Suprapubic skin (tissue), 4 donors: ENCODE measurements around the gene GOLPH3. TPM values are rescaled to one million over a fixed set of nuclear protein-coding genes. Genes with fewer than 3 reads are reported as not detected.
"Not testable (repeated sequence)": the region's sequence is repeated elsewhere in the genome, so short reads cannot be mapped to it uniquely, and the experiment has no call there.

Experiments used
- DNase-seq, 2 donors: peaks; one replicate each; pipeline ENCODE4 v3.0.0-alpha.2; 2019; ENCODE audit warnings: low spot score in 2 of 2
- H3K27ac ChIP-seq: fragments of 200-600 bp; sonication (generic); one replicate; pipeline ENCODE4 v1.5.1; 2019
- H3K27me3 ChIP-seq: fragments of 200-600 bp; sonication (generic); one replicate; pipeline ENCODE4 v1.5.1; 2019
- H3K36me3 ChIP-seq: fragments of 200-600 bp; sonication (generic); one replicate; pipeline ENCODE4 v1.5.1; 2019
- H3K4me1 ChIP-seq: fragments of 200-600 bp; sonication (generic); one replicate; pipeline ENCODE4 v1.5.1; 2019
- H3K4me3 ChIP-seq: fragments of 200-600 bp; sonication (generic); one replicate; pipeline ENCODE4 v1.5.1; 2019; ENCODE audit warnings: mild to moderate bottlenecking
- H3K9me3 ChIP-seq: fragments of 200-600 bp; sonication (generic); one replicate; pipeline ENCODE4 v1.5.1; 2019
- EP300 ChIP-seq: sonication (generic); formaldehyde crosslinking; IDR thresholded peaks from one replicate; pipeline ENCODE4 v1.6.1; 2017; ENCODE audit warnings: antibody characterized with exemption
- POLR2A ChIP-seq, 2 donors: fragments of 450-650 bp; IDR thresholded peaks; one replicate each; pipeline ENCODE4 v1.6.1; 2017; ENCODE audit warnings: antibody characterized with exemption in 2 of 2, mild to moderate bottlenecking in 2 of 2, moderate library complexity in 2 of 2
- POLR2AphosphoS5 ChIP-seq, 3 donors: sonication (generic); formaldehyde crosslinking; IDR thresholded peaks; one replicate each; pipeline ENCODE4 v1.6.1; 2017; ENCODE audit warnings: antibody characterized with exemption in 3 of 3
- WGBS: methylation state at CpG from one replicate; pipeline ENCODE4 v1.1.5; 2018; 5-methylcytosine and 5-hydroxymethylcytosine counted together
- total RNA-seq, 4 donors: library from RNA; depleted of rRNA; stranded (reverse); fragments of >200 nt; gene quantifications; one replicate each; pipeline ENCODE4 v1.1.0, GENCODE V29; 2016
- TF ChIP-seq, protein P1 (sequence below), 2 donors: fragments of 200-600 bp in 1 of 2; fragments of 450-650 bp in 1 of 2; sonication (generic) in 1 of 2; IDR thresholded peaks; one replicate each; pipeline ENCODE4 v1.5.1; 2016 to 2019; ENCODE audit warnings: antibody characterized with exemption in 2 of 2, mild to moderate bottlenecking in 1 of 2, moderate library complexity in 1 of 2

Gene GOLPH3
- total RNA-seq, 4 donors from 2014 or later, result 44.8 to 70.3 (median 58.9) TPM

DNA sequence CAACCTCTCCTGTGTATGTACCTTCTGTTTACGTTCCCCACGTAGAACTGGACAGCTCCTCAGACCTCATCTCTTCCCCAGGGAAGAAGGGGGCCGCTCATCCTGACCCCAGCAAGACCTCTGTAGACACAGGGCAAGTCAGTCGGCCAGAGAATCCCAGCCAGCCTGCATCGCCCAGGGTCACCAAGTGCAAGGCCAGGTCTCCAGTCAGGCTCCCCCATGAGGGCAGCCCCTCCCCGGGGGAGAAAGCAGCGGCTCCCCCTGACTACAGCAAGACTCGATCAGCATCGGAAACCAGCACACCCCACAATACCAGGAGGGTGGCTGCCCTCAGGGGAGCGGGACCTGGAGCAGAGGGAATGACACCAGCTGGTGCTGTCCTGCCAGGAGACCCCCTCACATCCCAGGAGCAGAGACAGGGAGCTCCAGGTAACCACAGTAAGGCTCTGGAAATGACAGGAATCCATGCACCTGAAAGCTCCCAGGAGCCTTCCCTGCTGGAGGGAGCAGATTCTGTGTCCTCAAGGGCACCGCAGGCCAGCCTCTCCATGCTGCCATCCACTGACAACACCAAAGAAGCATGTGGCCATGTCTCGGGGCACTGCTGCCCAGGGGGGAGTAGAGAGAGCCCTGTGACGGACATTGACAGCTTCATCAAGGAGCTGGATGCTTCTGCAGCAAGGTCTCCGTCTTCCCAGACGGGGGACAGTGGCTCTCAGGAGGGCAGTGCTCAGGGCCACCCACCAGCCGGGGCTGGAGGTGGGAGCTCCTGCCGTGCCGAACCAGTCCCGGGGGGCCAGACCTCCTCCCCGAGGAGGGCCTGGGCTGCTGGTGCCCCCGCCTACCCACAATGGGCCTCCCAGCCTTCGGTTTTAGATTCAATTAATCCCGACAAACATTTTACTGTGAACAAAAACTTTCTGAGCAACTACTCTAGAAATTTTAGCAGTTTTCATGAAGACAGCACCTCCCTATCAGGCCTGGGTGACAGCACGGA is 86.7 kb downstream of the GOLPH3 start:
- Histone ChIP-seq H3K4me3 (no peak overlapping the region), H3K27ac (no peak overlapping the region), H3K9me3 (no peaks in the 10 kb centered on the region), H3K36me3 (peaks cover 45% of the 10 kb centered on the region), H3K27me3 (no peaks in the 10 kb centered on the region), H3K4me1 (no peaks in the 10 kb centered on the region)
- TF ChIP-seq POLR2A (IDR thresholded peaks at IDR 0.05) (no peak), POLR2AphosphoS5 (IDR thresholded peaks at IDR 0.05) (no peak), EP300 (no peak)
- TF ChIP-seq, protein P1, sequence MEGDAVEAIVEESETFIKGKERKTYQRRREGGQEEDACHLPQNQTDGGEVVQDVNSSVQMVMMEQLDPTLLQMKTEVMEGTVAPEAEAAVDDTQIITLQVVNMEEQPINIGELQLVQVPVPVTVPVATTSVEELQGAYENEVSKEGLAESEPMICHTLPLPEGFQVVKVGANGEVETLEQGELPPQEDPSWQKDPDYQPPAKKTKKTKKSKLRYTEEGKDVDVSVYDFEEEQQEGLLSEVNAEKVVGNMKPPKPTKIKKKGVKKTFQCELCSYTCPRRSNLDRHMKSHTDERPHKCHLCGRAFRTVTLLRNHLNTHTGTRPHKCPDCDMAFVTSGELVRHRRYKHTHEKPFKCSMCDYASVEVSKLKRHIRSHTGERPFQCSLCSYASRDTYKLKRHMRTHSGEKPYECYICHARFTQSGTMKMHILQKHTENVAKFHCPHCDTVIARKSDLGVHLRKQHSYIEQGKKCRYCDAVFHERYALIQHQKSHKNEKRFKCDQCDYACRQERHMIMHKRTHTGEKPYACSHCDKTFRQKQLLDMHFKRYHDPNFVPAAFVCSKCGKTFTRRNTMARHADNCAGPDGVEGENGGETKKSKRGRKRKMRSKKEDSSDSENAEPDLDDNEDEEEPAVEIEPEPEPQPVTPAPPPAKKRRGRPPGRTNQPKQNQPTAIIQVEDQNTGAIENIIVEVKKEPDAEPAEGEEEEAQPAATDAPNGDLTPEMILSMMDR (IDR thresholded peaks at IDR 0.05), result no peak
- WGBS, result 95% methylated on average over 15 of the region's 24 CpGs
- peak in 1 of 2 donors; percentile 59 for DNase-seq

DNA sequence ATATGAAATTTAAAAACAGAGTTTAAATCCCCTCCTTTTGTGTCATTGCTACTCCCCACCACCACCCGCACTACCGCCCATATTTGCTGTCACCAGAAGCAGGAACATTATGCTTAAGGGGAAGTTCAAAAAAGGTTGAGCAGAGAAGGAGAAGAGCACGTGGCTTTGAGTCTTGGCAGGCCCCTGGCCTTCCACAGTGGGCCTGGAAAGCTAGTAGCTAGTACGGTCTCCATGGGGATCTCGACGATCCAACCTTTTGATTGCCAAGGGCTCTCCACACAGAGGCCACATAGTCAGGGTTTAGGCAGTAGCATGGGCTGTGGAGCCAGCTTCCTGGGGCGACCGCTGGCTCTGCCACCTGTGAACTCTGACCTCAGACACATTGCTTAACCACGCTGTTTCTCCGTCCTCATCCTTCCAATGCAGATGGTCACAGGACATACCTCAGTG is 90.1 kb downstream of the GOLPH3 start:
- H3K4me3 ChIP-seq, result no peak overlapping the region
- DNase-seq, result no peak
- no peaks in the 10 kb centered on the region for H3K4me1 ChIP-seq
- H3K27ac ChIP-seq, result no peak overlapping the region
- H3K36me3 ChIP-seq, result peaks cover 28% of the 10 kb centered on the region
- no peaks in the 10 kb centered on the region for H3K9me3 ChIP-seq
- TF ChIP-seq POLR2AphosphoS5 (IDR thresholded peaks at IDR 0.05) (no peak), POLR2A (IDR thresholded peaks at IDR 0.05) (no peak), EP300 (no peak)
- TF ChIP-seq, protein P1 (IDR thresholded peaks at IDR 0.05), result no peak
- no peaks in the 10 kb centered on the region for H3K27me3 ChIP-seq
- 78% methylated on average over 10 of the region's 10 CpGs for WGBS

DNA sequence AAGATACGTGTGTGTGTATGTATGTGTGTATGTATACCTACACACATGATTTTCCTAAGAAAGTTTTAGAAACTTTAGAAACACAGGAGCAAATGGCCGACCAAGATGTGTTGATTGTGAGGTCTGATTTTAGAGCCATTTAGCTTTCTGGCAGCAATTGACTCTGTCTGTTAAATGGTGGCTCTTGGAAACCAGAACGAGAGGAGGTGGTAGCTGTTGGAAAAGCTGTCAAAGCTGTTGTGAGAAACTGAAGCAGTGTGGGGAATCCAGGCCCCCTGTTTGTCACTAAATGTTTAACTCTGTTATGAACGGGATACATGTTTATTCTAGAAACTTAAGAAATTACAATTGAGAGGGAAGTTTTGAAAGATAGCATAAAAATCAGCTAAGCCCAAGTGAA is 91.4 kb downstream of the GOLPH3 start:
- H3K27me3 ChIP-seq, result no peaks in the 10 kb centered on the region
- no peaks in the 10 kb centered on the region for H3K4me1 ChIP-seq
- DNase-seq, result no peak
- peaks cover 14% of the 10 kb centered on the region for H3K36me3 ChIP-seq
- H3K9me3 ChIP-seq, result no peaks in the 10 kb centered on the region
- 87% methylated on average over 4 of the region's 4 CpGs for WGBS
- TF ChIP-seq POLR2AphosphoS5 (IDR thresholded peaks at IDR 0.05), result no peak
- no peak for TF ChIP-seq POLR2A (IDR thresholded peaks at IDR 0.05)
- TF ChIP-seq, protein P1 (IDR thresholded peaks at IDR 0.05), result no peak
- TF ChIP-seq EP300, result no peak
- H3K4me3 ChIP-seq, result no peak overlapping the region
- no peak overlapping the region for H3K27ac ChIP-seq

DNA sequence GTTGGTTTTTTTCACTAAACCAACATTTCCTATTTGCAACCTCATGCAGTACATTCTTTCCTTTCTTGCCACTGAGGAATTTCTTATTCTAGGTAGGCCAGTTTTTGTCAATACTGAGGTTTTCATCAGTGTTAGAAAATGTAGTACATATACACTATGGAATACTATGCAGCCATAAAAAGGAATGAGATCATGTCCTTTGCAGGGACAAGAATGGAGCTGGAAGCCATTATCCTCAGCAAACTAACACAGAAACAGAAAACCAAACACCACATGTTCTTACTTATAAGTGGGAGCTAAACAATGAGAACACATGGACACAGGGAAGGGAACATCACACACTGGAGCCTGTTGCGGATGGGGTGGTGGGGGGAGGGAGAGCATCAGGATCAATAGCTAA is 93.6 kb downstream of the GOLPH3 start:
- not testable (repeated sequence) for DNase-seq, H3K27me3 ChIP-seq, H3K4me1 ChIP-seq, H3K4me3 ChIP-seq, H3K27ac ChIP-seq, H3K9me3 ChIP-seq, H3K36me3 ChIP-seq
- WGBS, result 100% methylated on average over 1 of the region's 1 CpG

DNA sequence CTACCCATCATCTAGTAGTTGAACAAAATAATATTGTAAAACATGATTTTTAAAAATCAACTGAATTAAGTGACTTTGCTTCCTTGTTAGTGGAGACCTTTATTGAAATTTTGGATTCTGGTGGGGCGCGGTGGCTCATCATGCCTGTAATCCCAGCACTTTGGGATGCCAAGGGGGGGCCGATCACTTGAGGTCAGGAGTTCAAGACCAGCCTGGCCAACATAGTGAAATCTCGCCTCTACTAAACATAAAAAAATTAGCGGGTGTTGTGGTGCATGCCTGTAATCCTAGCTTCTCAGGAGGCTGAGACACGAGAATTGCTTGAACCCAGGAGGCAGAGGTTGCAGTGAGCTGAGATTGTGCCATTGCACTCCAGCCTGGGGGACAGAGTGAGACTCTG is 95.3 kb downstream of the GOLPH3 start:
- not testable (repeated sequence) for H3K9me3 ChIP-seq, H3K27ac ChIP-seq, H3K27me3 ChIP-seq, H3K4me1 ChIP-seq, H3K36me3 ChIP-seq, H3K4me3 ChIP-seq
- 91% methylated on average over 6 of the region's 6 CpGs for WGBS
- peak in 1 of 2 donors; percentile 63 for DNase-seq
